ENCODE results near the gene SFI1.

The SFI1 gene

GRCh38 chr22:31611061-31611760 is 114.9 kb downstream of the SFI1 start:
- TF ChIP-seq CTCF (conservative IDR thresholded peaks at IDR 0.05) (no peak), ZFX (IDR thresholded peaks at IDR 0.05) (no peak)
- H3K27ac ChIP-seq: no peak overlapping the region

- TF ChIP-seq CTCF (conservative IDR thresholded peaks at IDR 0.05) (no peak), ZFX (IDR thresholded peaks at IDR 0.05) (no peak)
- no peak overlapping the region for H3K27ac ChIP-seq
Measured at GRCh38 chr22:31612891-31613285, 116.6 kb downstream of the SFI1 start.

- TF ChIP-seq ZFX (IDR thresholded peaks at IDR 0.05): no peak
- H3K27ac ChIP-seq: no peak overlapping the region
Measured at GRCh38 chr22:31613286-31613903, 117.1 kb downstream of the SFI1 start.

GRCh38 chr22:31613904-31614296 is 117.6 kb downstream of the SFI1 start:
- H3K27ac ChIP-seq: no peak overlapping the region
- no peak for TF ChIP-seq CTCF (conservative IDR thresholded peaks at IDR 0.05)
- TF ChIP-seq ZFX (IDR thresholded peaks at IDR 0.05): no peak

- H3K27ac ChIP-seq: no peak overlapping the region
- TF ChIP-seq ZFX (IDR thresholded peaks at IDR 0.05): no peak
- TF ChIP-seq CTCF (conservative IDR thresholded peaks at IDR 0.05): no peak
Measured at GRCh38 chr22:31614781-31615490, 118.6 kb downstream of the SFI1 start.

GRCh38 chr22:31615491-31615860 is 119.1 kb downstream of the SFI1 start:
- H3K27ac ChIP-seq: no peak overlapping the region
- TF ChIP-seq CTCF (conservative IDR thresholded peaks at IDR 0.05) (no peak), ZFX (IDR thresholded peaks at IDR 0.05) (no peak)

- H3K27ac ChIP-seq: no peak overlapping the region
- TF ChIP-seq CTCF (conservative IDR thresholded peaks at IDR 0.05) (no peak), ZFX (IDR thresholded peaks at IDR 0.05) (no peak)
Measured at GRCh38 chr22:31615940-31616314, 119.6 kb downstream of the SFI1 start.

Data from C4-2B (cell line).